ENCODE data around the gene OPRL1. TPM values are rescaled to one million over a fixed set of nuclear protein-coding genes. Genes with fewer than 3 reads are reported as not detected.

Gene OPRL1
- total and polyA plus RNA-seq, 2 of the 8 experiments (the other 6 are each of a cell fraction or from before 2014, with no cell fraction given) = 0.63 to 0.98 TPM

GRCh38 chr20:64038565-64039292 is 41.2 kb upstream of the OPRL1 start (continued):
- peak; percentile 11; the same call in 1 of the 2 replicates for TF ChIP-seq SUZ12 (IDR thresholded peaks at IDR 0.05; ENCODE audit: low read length)
- TF ChIP-seq BCL11A (IDR thresholded peaks at IDR 0.05; ENCODE audit: low read depth in 2 of 2, low read length in 2 of 2) = no peak
- no peak for TF ChIP-seq SP2 (IDR thresholded peaks at IDR 0.05; ENCODE audit: low read length)
- no peak for TF ChIP-seq JUND (IDR thresholded peaks at IDR 0.05; ENCODE audit: low read length)
- no peak for TF ChIP-seq NANOG (IDR thresholded peaks at IDR 0.05; ENCODE audit: insufficient read depth, low read depth, low read length, poor library complexity, severe bottlenecking)
- TF ChIP-seq ATF2 (IDR thresholded peaks at IDR 0.05; ENCODE audit: low read length) = no peak
- TF ChIP-seq CTBP2 (IDR thresholded peaks at IDR 0.05; ENCODE audit: borderline replicate concordance, insufficient read depth, insufficient read length, low read length) = peak; percentile 21
- TF ChIP-seq MAX (IDR thresholded peaks at IDR 0.05) = peak; percentile 36
- TF ChIP-seq CHD1 (IDR thresholded peaks at IDR 0.05; ENCODE audit: low read depth, low read length) = no peak
- no peak for TF ChIP-seq NRF1 (IDR thresholded peaks at IDR 0.05; ENCODE audit: low read depth, low read length)
- TF ChIP-seq YY1 (IDR thresholded peaks at IDR 0.05; ENCODE audit: low read depth, low read length) = no peak
- no peak for TF ChIP-seq CBX8 (IDR thresholded peaks at IDR 0.05; ENCODE audit: borderline replicate concordance, low read depth, low read length)
- TF ChIP-seq BACH1 (IDR thresholded peaks at IDR 0.05; ENCODE audit: low read length) = no peak
- TF ChIP-seq GABPA (IDR thresholded peaks at IDR 0.05; ENCODE audit: borderline replicate concordance, insufficient read depth, low read length) = peak; percentile 81; the same call in 1 of the 2 replicates
- no peak for TF ChIP-seq ZNF274 (IDR thresholded peaks at IDR 0.05; ENCODE audit: borderline replicate concordance, extremely low read depth, low read length)
- no peak for TF ChIP-seq ATF3 (IDR thresholded peaks at IDR 0.05; ENCODE audit: insufficient read depth, low read depth, low read length)
- peak; percentile 47 for TF ChIP-seq ASH2L (IDR thresholded peaks at IDR 0.05; ENCODE audit: low read length)
- no peak; the same call in 1 of the 2 replicates for TF ChIP-seq CREB1 (IDR thresholded peaks at IDR 0.05)
- TF ChIP-seq RFX5 (IDR thresholded peaks at IDR 0.05; ENCODE audit: borderline replicate concordance, low read depth, low read length) = no peak
- TF ChIP-seq BRCA1 (IDR thresholded peaks at IDR 0.05; ENCODE audit: low read depth, low read length) = no peak
- no peak for TF ChIP-seq EP300 (IDR thresholded peaks at IDR 0.05; ENCODE audit: borderline replicate concordance in 1 of 2, low read depth in 2 of 2, low read length in 2 of 2)
- TF ChIP-seq GTF2F1 (IDR thresholded peaks at IDR 0.05; ENCODE audit: borderline replicate concordance, low read depth, low read length) = no peak
